ENCODE results near the gene PLVAP.

DNA sequence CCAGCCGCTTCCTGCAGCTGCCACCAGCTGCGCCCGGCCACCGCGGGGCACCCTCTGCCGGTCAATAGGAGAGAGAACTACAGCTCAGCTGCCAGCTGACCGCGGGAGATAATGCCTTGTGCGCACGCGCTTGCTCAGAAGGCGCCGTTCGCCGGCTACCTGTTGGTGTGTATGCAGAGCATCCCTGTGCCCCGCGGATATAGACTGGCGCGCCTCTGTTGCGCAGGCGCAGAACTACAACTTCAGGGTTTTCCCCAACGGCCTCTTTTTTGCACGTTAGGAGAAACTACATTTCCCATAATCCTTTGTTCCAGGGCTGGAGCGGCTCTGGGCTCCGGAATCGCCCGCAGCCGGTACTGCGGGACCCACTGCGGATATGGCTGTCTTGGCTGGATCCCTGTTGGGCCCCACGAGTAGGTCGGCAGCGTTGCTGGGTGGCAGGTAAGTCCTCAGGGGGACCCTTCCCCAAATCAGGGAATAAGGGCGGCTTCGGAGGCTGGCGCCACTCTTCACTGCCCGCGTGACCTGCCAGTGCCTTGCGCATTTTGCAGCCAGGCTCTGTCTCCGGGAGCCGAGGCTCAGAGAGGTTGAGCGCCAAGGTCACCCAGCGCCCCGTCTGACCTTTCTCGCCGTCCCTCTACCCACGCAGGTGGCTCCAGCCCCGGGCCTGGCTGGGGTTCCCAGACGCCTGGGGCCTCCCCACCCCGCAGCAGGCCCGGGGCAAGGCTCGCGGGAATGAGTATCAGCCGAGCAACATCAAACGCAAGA is 71.4 kb downstream of the PLVAP start, which contains the start of gene MRPL34:
- TF ChIP-seq, protein P1, sequence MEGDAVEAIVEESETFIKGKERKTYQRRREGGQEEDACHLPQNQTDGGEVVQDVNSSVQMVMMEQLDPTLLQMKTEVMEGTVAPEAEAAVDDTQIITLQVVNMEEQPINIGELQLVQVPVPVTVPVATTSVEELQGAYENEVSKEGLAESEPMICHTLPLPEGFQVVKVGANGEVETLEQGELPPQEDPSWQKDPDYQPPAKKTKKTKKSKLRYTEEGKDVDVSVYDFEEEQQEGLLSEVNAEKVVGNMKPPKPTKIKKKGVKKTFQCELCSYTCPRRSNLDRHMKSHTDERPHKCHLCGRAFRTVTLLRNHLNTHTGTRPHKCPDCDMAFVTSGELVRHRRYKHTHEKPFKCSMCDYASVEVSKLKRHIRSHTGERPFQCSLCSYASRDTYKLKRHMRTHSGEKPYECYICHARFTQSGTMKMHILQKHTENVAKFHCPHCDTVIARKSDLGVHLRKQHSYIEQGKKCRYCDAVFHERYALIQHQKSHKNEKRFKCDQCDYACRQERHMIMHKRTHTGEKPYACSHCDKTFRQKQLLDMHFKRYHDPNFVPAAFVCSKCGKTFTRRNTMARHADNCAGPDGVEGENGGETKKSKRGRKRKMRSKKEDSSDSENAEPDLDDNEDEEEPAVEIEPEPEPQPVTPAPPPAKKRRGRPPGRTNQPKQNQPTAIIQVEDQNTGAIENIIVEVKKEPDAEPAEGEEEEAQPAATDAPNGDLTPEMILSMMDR (IDR thresholded peaks at IDR 0.05), result peak in 3 of 4 experiments; percentile 83 to 92 (median 91)
- no peak for TF ChIP-seq POLR2AphosphoS5 (IDR thresholded peaks at IDR 0.05)

Measured in gastroesophageal sphincter (tissue), 3 donors.